ENCODE measurements around the gene XYLT2.

DNA sequence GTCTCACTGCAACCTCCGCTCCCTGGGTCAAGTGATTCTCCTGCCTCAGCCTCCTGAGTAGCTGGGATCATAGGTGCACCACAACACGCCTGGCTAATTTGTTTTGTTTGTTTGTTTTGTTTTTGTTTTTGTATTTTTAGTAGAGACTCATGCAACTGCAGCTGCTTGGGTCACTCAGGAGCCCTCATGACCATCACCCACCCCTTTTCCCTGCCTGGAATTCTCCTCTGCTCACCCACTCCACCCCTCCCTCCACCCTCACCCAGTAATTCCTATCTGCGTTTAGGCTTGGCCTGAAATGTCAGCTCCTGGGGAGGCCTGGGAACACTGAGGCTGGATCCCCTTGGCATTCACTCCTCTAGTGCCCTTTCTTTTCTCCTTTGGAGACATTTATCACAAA, 46.1 kb upstream of the XYLT2 start:
- TF ChIP-seq CTCF (IDR thresholded peaks at IDR 0.05; ENCODE audit: poor library complexity) (no peak), EZH2 (IDR thresholded peaks at IDR 0.05; ENCODE audit: borderline replicate concordance) (no peak), EZH2phosphoT487 (IDR thresholded peaks at IDR 0.05; ENCODE audit: low read depth, severe bottlenecking, unreplicated experiment) (no peak)
